Panc1 (cell line): Measurements from ENCODE around the gene LYSET.
"Not testable (repeated sequence)": the region's sequence is repeated elsewhere in the genome, so short reads cannot be mapped to it uniquely, and the experiment has no call there.

Experiments
- CTCF ChIP-seq: fragments of 450-650 bp; IDR thresholded peaks from 2 replicates; pipeline ENCODE4 v1.5.1; 2017; ENCODE audit warnings: mild to moderate bottlenecking
- POLR2AphosphoS5 ChIP-seq: IDR thresholded peaks from 2 replicates; pipeline ENCODE4 v1.6.1; 2012; ENCODE audit warnings: mild to moderate bottlenecking, low read depth, low read length, moderate library complexity
- SIN3A ChIP-seq: IDR thresholded peaks from 2 replicates; pipeline ENCODE4 v1.6.1; 2012; ENCODE audit warnings: low read depth, mild to moderate bottlenecking, low read length, moderate library complexity, borderline replicate concordance; ENCODE audit not compliant: insufficient read depth

GRCh38 chr14:93168610-93169009 lies 16.5 kb upstream of the LYSET start:
- TF ChIP-seq CTCF, SIN3A, POLR2AphosphoS5: not testable (repeated sequence)
